Measurements from ENCODE around the gene MAMLD1.

Gene MAMLD1

DNA sequence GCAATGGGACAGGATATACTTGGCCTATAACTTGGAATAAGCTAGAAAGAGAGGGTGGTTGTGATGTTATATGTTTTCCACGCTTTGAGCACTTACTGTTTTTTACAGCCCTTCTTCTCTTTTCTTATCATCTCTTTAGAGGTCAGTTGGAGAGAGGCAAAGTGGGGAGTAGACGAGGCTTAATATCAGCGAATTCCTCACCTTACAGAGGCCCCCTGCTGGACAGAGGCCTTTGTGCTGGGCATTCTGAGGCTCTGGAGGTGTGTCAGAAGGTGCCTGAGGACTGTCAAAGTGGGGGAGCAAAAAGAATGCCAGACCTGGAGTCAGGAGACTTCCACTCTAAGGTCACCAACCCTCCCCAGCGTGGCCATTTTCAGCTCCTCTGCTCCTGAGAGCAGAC is 42.5 kb downstream of the MAMLD1 start:
- DNase-seq (ENCODE audit: low read depth), result no peak

DNA sequence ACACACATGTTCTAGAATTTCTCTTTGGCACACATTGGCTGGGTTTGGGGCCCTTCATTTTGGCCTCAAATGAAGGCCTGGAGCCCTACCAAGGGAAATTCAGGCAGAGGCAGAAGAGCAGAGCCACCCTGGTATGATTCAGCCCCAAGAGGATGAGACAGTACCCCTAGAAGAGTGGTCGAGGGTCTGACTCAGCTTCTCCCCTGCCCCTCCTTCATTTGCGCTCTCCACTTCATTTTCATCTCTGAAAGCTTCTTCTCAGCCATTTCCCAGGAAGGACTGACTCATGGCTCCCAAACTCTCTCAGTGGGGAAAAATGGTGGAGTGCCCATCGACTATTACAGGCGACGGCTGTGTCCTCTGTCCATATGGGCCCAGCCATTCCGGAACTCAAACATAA is 43.5 kb downstream of the MAMLD1 start:
- DNase-seq (ENCODE audit: low read depth), result no peak

DNA sequence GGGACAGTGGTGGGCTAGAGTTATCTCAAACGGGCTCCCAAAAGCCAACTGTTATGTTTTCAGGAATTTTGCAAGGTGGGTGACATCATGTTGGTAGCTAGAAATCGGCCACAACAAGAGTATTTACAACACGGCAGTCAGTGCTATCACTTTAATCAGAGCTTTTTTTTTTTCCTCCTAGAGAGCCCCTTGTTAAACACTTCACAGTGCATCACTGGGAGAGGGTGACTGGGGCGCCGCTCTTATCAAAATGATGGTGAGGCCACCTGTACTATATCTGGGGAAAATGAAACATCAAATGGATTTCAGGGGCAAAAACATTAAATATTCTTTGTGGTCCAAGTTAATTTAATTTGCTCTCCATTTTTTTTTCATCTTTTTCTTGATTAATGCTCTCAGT is 44.9 kb downstream of the MAMLD1 start:
- DNase-seq (ENCODE audit: low read depth), result no peak

DNA sequence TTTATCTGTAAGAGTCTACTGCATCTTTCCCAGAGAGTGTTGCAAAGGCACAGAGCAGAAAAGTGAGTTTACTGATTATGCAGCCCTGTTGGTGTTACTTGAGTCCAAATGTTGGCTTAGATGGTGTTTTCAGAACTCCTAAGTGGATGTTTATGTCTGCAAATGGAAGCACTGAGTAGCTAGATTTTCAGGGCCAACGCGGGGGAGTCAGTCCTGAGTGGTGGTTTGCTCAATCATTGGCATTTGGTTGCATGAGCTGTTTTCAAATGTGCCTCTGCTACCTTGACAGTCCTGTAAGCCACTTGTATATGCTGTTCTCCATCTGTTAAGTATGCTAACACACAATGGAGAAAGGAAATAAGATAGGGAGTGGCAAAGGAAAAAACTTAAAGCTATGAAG is 45.4 kb downstream of the MAMLD1 start:
- no peak for DNase-seq (ENCODE audit: low read depth)

DNA sequence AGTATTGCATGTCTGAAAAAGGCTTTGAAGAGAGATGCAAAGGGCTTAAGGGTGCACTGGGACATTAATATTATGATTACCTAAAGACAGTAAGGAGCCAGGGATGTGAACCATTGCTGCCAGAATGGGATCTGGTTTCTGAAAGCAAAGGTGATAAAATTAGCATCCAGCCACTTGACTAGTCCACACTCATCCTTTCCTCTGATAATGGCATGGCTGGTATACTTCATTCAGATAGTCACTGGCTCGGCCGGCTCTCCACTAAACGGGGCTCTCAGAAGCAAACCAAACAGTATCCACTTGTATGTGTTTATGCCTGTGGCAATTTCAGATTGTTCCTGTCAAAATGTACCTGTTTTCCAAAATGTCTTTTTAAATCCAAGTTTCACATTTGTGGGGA is 46.4 kb downstream of the MAMLD1 start:
- DNase-seq (ENCODE audit: low read depth), result no peak

DNA sequence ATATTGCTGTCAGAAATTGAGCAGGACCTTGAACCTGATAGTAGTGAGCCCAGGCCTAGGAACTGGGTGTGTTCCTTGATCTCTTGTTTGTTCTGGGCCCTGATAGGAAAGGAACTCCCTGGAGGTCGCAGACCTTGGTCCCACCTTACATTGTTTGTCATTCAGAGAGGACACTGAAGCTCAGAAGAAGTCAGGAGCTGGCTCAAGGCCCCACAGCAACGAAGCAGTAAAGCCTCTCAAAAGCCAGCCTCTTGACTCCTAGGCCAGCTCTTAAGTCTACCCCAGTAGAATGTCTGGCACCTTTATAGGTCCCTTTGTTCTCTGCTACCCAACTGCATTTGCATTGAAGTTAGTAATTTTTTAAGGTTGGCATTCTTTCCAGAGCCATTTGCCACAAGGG is 46.8 kb downstream of the MAMLD1 start:
- DNase-seq (ENCODE audit: low read depth), result no peak

DNA sequence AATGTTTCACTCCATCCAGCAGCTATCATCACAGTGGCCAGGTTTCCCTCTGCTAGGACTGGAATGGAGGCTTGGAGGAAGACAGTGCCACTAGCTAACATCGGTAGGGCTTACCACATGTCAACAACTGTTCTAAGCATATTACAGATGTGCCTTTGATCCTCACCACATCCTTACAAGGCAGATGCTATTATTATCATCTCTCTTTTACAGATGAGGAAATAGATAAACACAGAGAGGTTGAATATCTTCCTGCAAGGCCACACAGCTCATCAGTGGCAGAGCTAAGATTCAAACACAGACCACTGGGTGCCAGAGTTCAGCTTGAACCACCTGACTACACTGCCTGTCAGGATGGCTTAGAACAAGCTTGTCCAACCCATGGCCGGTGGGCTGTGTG is 47.4 kb downstream of the MAMLD1 start:
- no peak for DNase-seq (ENCODE audit: low read depth)

DNA sequence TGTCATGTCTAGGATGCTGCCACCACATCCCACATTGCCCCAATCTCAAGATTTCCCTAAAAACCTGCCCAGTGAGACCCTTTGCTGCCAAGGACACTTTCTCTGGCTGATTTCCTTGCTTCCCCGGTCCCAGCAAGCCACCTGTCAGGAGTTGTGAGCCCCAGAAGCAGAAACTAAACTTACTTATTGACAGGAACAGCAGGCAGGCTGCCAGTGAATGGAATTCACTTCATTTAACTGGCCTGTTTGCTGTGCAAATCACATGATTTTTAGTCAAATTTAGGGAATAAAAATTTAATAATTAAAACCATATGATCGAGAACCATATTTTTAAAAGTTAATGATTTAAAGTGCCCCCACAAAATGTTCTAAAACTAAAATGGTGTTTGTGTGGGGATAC is 48.5 kb downstream of the MAMLD1 start:
- no peak for DNase-seq (ENCODE audit: low read depth)

DNA sequence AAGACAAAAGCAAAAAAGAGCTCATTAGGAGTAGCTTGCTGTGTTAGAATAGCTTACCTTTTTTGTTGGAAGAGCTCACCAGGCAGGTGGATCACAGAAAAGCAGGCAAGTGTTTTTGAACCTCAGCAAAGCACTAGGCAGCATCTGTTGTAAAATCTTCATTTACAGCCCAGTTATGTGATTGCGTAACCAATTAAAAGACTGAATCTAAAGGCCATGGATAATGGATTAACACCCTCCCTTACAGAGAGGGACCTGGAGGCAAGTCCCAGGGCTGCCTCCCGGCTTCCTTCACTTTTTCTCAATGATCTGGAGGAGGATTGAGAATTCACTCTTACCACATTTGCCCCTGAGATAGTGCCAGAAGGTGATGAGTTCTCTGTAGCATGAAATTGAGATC is 51.1 kb downstream of the MAMLD1 start:
- no peak for DNase-seq (ENCODE audit: low read depth)

DNA sequence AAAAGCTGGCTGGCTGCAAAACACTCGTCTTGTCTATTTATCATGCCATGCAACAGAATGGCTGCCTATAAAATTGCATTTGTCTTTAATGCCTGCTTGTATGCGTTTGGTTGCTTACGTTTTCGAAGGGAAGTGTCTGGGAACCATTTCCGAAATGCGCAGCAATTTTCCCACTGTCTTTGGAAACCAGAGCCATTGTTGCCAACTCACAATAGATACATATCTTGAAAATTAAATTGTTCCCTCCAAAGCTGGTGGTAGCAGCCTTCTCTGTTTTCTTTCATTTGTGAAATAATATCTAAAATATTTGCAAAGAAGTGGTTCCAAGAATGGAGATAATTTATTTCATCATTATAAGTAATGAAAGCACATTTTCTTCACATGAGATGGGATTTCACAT is 53.4 kb downstream of the MAMLD1 start:
- no peak for DNase-seq (ENCODE audit: low read depth)

DNA sequence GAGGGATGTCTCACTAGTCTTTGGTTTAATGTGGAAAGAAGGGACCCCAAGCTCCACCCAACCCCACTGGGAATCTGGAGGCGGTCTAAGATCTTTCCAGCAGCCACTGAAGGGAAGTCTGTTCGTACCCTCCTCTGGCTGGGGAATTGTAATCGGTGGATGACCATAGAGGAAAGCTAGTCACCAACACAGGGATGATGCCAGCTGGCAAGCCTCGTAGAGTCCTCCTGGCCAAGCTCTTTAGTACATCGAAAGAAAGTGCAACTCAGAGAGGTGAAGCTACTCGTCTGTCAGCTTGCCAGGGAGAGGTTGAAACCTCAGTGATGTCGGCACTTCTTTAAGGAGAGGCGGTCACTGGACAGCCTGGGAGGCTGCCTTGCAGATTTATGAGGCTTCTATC is 58.7 kb downstream of the MAMLD1 start:
- DNase-seq (ENCODE audit: low read depth), result no peak

DNA sequence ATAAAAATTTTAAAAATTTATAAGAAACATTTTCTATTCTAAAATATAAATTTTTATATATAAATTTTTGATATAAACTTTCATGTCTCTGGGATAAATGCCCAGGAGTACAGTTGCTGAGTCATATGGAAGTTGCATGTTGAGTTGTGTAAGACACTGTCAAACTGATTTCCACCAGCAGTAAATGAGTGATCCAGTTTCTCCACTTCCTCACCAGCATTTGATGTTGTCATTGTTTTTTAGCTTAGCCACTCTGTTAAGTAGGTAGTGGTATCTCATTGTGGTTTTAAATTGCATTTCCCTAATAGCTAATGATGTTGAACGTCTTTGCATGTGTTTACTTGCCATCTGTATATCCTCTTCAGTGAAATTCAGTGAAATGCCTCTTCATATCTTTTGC is 66.5 kb downstream of the MAMLD1 start:
- no peak for DNase-seq (ENCODE audit: low read depth)

DNA sequence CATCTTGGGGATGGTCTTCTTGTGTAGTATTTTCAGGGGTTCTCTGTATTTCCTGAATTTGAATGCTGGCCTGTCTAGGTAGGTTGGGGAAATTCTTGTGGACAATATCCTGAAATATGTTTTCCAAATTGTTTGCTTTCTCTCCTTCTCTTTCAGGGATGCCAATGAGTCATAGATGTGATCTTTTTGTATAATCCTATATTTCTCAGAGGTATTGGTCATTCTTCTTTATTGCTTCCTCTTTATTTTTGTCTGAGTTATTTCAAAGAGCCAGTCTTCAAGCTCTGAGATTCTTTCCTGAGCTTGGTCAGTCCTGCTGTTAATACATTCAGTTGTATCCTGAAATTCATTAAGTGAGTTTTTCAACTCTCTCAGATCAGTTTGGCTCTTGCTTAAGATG is 73.1 kb downstream of the MAMLD1 start:
- DNase-seq (ENCODE audit: low read depth), result no peak

DNA sequence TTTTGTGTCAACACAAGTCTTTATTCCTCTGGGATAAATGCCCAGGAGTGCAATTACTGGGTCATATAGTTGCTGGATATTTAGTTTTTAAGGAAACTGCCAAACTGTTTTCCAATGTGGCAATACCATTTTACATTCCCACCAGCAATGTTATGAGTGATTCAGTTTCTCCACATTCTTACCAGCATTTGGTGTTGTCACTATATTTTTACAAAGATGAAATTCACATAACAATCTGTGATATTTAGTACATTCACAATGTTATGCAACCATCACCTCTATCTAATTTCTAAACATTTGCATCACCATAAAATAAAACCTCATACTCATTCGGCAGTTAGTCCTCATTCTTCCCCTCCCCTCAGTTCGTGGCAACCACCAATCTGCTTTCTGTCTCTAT is 75.0 kb downstream of the MAMLD1 start:
- DNase-seq (ENCODE audit: low read depth), result no peak

DNA sequence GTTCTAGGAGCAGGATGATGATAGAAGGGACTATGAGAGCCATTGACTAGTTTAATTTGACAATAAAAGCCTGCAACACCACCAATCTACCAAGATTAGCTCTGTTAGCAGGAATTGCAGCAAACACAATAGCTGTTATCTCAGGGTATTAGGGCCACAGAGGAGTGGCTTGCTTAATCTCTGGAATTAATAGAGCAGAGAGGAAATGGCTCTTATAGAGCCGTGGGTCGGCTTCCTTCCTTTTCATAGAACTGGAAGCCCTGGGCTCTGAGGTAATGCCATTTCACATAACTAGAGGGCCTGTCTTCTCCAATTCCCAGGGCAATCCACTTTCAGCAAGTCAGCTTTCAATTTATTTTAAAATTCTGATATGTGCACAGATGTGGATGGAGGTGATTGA is 83.0 kb downstream of the MAMLD1 start:
- DNase-seq (ENCODE audit: low read depth), result no peak

DNA sequence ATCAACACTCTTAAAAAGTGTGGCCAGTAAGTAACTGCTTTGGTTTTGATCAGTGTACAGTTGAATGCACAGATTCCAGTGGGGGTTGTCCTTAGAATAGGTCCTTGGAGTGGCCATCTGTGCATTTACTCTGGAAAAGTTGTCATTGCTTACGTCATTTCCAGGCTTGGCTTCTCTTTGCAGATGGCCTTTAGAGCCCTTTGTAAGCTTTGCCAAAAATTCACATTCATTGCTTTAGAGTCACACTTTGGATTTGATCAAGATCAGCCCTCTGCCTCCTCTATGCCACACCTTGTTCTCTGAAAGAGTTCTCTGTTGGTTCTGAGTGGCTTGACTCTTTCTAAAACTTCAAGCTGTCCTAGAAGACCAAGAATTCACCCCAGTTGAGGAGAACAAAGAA is 83.9 kb downstream of the MAMLD1 start:
- DNase-seq (ENCODE audit: low read depth), result no peak

DNA sequence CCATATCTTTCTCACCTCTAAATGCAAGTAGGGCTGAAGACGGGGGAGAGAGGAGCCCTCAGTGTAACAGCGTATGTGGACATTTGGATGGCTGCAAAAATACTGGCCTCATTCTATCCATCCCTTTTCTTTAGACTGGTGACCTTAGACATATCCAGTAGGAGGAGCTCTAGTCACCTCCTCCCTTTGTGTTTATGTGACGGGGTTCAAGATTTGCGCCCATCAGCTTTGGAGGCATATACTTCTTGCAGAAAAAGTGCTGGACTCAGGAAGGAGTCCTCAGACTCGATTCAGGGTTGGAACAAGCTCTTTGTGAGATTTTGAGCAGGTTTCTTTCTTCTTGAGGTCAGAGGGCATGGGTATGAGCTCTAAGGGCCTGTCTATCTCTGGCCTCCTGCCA is 86.2 kb downstream of the MAMLD1 start:
- no peak for DNase-seq (ENCODE audit: low read depth)

DNA sequence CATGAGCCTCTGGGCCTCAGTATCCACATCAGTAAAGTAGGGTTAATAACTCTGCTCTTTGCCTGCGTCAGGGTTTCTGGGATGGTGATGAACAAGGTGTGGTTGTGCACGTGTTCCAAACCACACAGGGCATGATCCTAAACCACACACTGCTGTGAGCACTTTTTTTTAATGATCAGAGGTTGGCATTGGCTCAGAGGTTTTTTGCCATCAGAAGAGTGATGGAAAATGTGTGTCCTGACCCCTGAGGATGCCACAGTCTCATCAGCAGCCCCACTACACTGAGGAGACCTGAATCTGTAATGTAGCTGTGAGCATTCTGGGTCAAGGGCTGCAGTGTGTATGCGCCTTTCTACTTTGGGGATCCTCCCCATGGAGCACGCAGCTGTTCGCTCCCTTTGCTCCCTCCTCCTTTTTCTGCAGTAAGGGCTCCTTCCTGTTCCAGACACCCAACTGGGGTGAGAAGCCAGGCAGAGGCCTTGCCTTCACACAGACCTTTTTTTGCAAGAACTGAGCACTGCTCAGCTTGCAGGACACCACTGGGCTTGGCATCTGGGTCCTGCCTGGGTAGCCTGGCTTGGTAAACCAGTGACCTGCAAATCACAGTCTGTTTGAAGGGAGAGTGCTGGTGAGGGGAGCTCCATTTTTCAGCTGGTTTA is 87.5 kb downstream of the MAMLD1 start:
- DNase-seq (ENCODE audit: low read depth), result no peak

DNA sequence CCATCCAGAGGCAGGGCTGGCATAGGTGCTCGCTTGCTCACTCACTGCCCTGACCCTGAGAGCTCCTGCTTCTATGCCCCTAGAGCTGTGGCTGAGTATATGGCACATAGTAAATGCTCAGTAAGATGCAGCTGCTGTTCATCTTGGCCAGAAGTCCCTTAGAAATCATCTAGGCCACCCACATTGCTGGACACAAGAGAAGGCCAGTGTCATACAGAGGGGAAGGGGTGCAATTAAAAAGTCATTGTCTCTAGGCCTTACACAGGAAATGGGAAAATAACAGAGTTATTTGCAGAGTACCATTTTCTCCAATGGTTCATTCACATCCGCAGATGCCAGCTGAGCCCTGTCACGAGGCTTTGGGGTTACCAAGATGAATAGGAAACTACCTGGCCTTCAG is 88.8 kb downstream of the MAMLD1 start:
- no peak for DNase-seq (ENCODE audit: low read depth)

DNA sequence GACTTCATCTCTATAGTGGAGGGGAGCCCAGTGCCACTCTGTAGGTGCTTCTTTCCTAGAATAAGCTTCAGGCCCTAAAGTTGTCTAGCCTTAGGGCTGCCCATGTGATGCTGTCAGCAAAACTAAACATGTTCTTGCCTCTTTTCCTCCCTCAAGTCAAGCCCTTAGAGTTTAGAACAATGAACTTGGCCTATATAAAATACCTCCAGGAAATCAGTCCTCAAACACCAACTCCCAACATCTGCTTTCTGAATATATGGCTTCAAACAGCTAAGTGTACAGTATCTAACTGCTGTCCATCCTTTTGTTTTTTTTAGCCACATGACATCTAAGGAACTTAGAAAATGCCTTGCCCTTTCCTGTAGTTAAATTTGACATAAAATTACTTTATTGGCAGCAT is 91.0 kb downstream of the MAMLD1 start:
- DNase-seq (ENCODE audit: low read depth), result no peak

DNA sequence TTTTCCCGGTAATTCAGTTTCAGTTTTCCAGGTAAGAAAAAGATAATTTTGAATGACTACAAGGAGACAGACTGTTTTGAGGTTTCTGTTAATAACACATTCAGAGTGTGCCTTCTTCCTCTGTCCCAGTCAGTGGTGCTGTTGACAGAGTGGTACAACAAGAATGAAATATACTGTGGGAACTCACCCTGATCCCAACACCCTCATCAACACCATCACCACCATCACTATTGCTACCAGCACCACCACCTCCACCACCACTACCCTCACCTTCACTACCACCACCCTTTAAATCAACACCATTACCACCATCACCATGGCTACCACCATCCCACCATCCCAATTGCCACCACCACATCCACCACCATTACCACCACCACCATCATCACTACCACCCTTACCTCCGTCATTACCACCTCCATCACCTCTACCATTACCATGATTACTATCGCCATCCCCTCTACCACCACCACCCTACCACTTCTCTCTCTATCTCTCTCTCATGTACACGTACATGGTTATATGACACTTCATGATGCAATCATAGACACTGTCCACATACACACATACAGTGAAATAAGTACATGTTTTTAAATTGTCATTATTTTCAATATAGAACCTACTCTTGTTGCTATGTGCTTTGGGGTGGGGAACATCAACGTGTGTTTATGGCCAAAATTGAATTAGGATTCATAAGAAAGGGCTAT is 91.5 kb downstream of the MAMLD1 start:
- no peak for DNase-seq (ENCODE audit: low read depth)

DNA sequence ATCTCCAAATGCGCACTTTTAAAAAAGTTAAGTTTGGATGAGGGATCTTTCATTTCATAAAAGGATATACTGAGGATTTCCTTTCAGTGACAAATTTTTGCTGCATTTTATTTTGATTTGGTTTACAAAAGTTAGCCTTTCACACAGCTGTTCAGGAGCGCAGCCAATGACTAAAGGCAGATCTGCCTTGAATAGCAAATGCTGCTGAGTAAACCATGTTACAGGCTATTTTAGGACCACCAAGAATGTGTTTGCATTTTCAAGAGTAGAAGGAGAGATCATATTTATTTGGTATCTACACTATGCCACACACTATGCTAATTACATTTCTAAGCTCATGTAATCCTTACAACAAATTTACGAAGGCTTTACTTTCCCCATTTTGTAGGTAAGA is 92.1 kb downstream of the MAMLD1 start:
- no peak for DNase-seq (ENCODE audit: low read depth)

DNA sequence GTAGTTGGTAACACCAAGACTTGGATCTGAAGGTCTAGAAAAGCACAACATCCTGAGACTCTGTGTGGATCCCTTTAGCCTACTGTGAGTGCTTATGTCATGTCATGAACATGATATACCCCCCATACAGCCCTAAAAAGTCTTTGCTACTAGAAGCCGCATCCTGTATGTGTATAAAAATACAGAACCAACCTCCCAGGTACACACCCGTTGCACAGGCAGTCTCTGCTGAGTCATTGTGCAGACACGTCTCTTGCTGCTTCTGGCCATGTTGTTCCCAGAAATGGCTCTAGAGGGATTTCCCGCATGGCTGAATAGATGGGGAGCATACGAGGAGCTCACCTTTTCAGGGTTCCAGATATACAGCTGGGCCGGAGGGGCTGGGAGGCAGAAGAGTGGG is 93.3 kb downstream of the MAMLD1 start:
- no peak for DNase-seq (ENCODE audit: low read depth)

DNA sequence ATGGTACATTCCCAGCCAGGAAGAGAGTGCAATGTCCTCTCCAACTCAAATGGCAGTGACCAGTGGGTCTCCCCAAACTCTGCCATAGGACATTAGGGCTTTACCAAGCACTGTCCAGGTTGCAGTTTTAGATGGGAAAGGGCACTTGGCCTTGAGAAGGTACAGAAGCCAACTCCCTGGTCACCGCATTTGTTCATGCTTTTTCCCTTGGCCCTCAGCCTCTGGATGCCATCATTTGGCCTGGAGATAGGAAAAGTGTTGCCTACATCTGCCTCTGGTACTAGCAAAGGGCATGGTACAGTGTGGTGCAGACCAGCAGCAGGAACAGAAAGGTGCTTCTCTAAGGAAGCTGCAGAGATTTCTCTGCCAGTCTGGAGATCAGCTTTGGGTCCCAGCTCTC is 93.8 kb downstream of the MAMLD1 start:
- no peak for DNase-seq (ENCODE audit: low read depth)

Measured in activated T-cell treated with anti-CD3 and anti-CD28 coated beads for 48 hours (primary cell).